HCT116 (cell line): ENCODE data around the gene OFD1. TPM values are rescaled to one million over a fixed set of nuclear protein-coding genes. Genes with fewer than 3 reads are reported as not detected.

ENCODE experiments used
- ATAC-seq: fragments of 200-7000 bp; cut with Tn5 transposase; 2 replicates; pipeline ENCODE4 v1.9.1; 2020; ENCODE audit warnings: mild to moderate bottlenecking, moderate library complexity
- BruUV-seq: library from RNA; stranded (reverse); fragments of 400-500 nt; replicated peaks from 2 replicates; lab custom pipeline; 2021; lab: Mats Ljungman, UMichigan
- CTCF ChIA-PET: fragments of 300-600 bp; sonication (Branson Sonifier 250); formaldehyde crosslinking; loops from one replicate; lab custom pipeline; 2021; ENCODE audit warnings: antibody characterized with exemption; lab: Charles Lee
- POLR2A ChIA-PET: fragments of 300-600, 350-600 bp; sonication (Branson Sonifier 250); formaldehyde crosslinking; loops from one replicate; lab custom pipeline; 2021; ENCODE audit warnings: antibody characterized with exemption; lab: Charles Lee
- RAD21 ChIA-PET, 2 experiments: fragments of 300-600 bp; sonication (Branson Sonifier 250); formaldehyde crosslinking; loops; one replicate each; lab custom pipeline; 2023; ENCODE audit warnings: low total read pairs in 2 of 2; ENCODE audit not compliant: uncharacterized antibody in 2 of 2, unreplicated experiment in 2 of 2, low non-redundant PET in 1 of 2; lab: Charles Lee
- DNase-seq: peaks from one replicate; pipeline ENCODE4 v3.0.0-alpha.2; 2010; ENCODE audit warnings: low read depth, low spot score
- H2AFZ ChIP-seq: fragments of 200-600 bp; shearing (Covaris generic), sonication (generic); 2 replicates; pipeline ENCODE4 v1.6.1; 2017; ENCODE audit warnings: low read depth, mixed run types, mixed read lengths, antibody characterized with exemption, low read length; ENCODE audit not compliant: poor library complexity, severe bottlenecking
- H3K27ac ChIP-seq: 2 replicates; pipeline ENCODE4 v1.5.1; 2012; ENCODE audit warnings: low read depth, low read length
- H3K27me3 ChIP-seq: fragments of 200-600 bp; sonication (generic); 2 replicates; pipeline ENCODE4 v1.6.1; 2016; ENCODE audit warnings: mixed run types, low read length, mixed read lengths; ENCODE audit not compliant: insufficient read depth
- H3K36me3 ChIP-seq, 2 experiments: fragments of 200-500 bp in 1 of 2; fragments of 200-600 bp in 1 of 2; sonication (Bioruptor generic) in 1 of 2; sonication (generic) in 1 of 2; 2 replicates each; pipeline versions ENCODE4 v1.5.1 to v1.6.1; 2014 to 2016; ENCODE audit warnings: low read length in 2 of 2, inconsistent platforms in 1 of 2, mixed read lengths in 1 of 2, mixed run types in 1 of 2; ENCODE audit not compliant: insufficient read depth in 2 of 2, control insufficient read depth in 1 of 2
- H3K4me1 ChIP-seq, 2 experiments: fragments of 200-600 bp in 1 of 2; sonication (generic) in 1 of 2; 2 replicates each; pipeline versions ENCODE4 v1.5.1 to v1.6.1; 2012 to 2017; ENCODE audit warnings: low read length in 2 of 2, inconsistent platforms in 1 of 2, mild to moderate bottlenecking in 1 of 2, mixed read lengths in 1 of 2, mixed run types in 1 of 2, moderate library complexity in 1 of 2; ENCODE audit not compliant: insufficient read depth in 2 of 2, control insufficient read depth in 1 of 2
- H3K4me2 ChIP-seq: fragments of 200-600 bp; sonication (generic); 2 replicates; pipeline ENCODE4 v1.6.1; 2017; ENCODE audit warnings: mixed run types, low read length, mixed read lengths
- H3K4me3 ChIP-seq, 2 experiments: fragments of 200-600 bp in 1 of 2; sonication (generic) in 1 of 2; replicated peaks in 1 of 2; 2 replicates each; pipeline ENCODE4 v1.5.1; 2011 to 2016; ENCODE audit warnings: low read length in 2 of 2, control low read depth in 1 of 2, low read depth in 1 of 2, mild to moderate bottlenecking in 1 of 2, mixed read lengths in 1 of 2, mixed run types in 1 of 2
- H3K79me2 ChIP-seq: fragments of 200-600 bp; sonication (generic); 2 replicates; pipeline ENCODE4 v1.6.1; 2017; ENCODE audit warnings: mild to moderate bottlenecking, mixed run types, low read length, moderate library complexity, mixed read lengths; ENCODE audit not compliant: insufficient read depth
- H3K9ac ChIP-seq: fragments of 200-600 bp; sonication (generic); 2 replicates; pipeline ENCODE4 v1.6.1; 2016; ENCODE audit warnings: low read length, mixed read lengths
- H3K9me2 ChIP-seq: fragments of 200-600 bp; sonication (generic), shearing (Covaris generic); 2 replicates; pipeline ENCODE4 v1.6.1; 2017; ENCODE audit warnings: mixed run types, mild to moderate bottlenecking, moderate library complexity; ENCODE audit not compliant: insufficient read depth
- H3K9me3 ChIP-seq, 2 experiments: fragments of 200-500 bp in 1 of 2; fragments of 200-600 bp in 1 of 2; sonication (Bioruptor generic) in 1 of 2; sonication (generic) in 1 of 2; 2 replicates each; pipeline ENCODE4 v1.6.1; 2014 to 2017; ENCODE audit warnings: low read length in 2 of 2, mixed read lengths in 2 of 2, inconsistent platforms in 1 of 2, low read depth in 1 of 2, mild to moderate bottlenecking in 1 of 2, mixed run types in 1 of 2, moderate library complexity in 1 of 2; ENCODE audit not compliant: control insufficient read depth in 1 of 2, insufficient read depth in 1 of 2
- H4K20me1 ChIP-seq: fragments of 200-600 bp; sonication (generic), shearing (Covaris generic); 2 replicates; pipeline ENCODE4 v1.6.1; 2017; ENCODE audit warnings: mixed run types, mild to moderate bottlenecking, moderate library complexity; ENCODE audit not compliant: insufficient read depth
- ATF3 ChIP-seq: IDR thresholded peaks from 2 replicates; pipeline ENCODE4 v1.6.1; 2012
- CBX3 ChIP-seq: IDR thresholded peaks from 2 replicates; pipeline ENCODE4 v1.6.1; 2012; ENCODE audit warnings: low read depth
- CEBPB ChIP-seq: IDR thresholded peaks from 2 replicates; pipeline ENCODE4 v1.6.1; 2012; ENCODE audit warnings: low read depth
- CTCF ChIP-seq, 3 experiments: fragments of 200-600 bp in 1 of 3; sonication (generic) in 1 of 3; IDR thresholded peaks in 2 of 3; conservative IDR thresholded peaks in 1 of 3; 2 replicates each; pipeline ENCODE4 v1.5.1; 2012 to 2017; ENCODE audit warnings: low read depth in 2 of 3, low read length in 2 of 3, antibody characterized with exemption in 1 of 3, borderline replicate concordance in 1 of 3, control low read depth in 1 of 3, mild to moderate bottlenecking in 1 of 3, mixed read lengths in 1 of 3, mixed run types in 1 of 3, moderate library complexity in 1 of 3; ENCODE audit not compliant: insufficient read depth in 1 of 3
- EGR1 ChIP-seq: IDR thresholded peaks from 2 replicates; pipeline ENCODE4 v1.6.1; 2012; ENCODE audit warnings: low read depth
- ELF1 ChIP-seq: IDR thresholded peaks from 2 replicates; pipeline ENCODE4 v1.6.1; 2012; ENCODE audit warnings: low read depth, borderline replicate concordance
- EZH2 ChIP-seq: fragments of 200-600 bp; sonication (generic); IDR thresholded peaks from 2 replicates; pipeline ENCODE4 v1.6.1; 2017; ENCODE audit warnings: antibody characterized with exemption, mixed run types
- EZH2phosphoT487 ChIP-seq: fragments of 200-600 bp; IDR thresholded peaks from 2 replicates; pipeline ENCODE4 v1.6.1; 2018; ENCODE audit warnings: antibody characterized with exemption, borderline replicate concordance
- FOSL1 ChIP-seq: IDR thresholded peaks from 2 replicates; pipeline ENCODE4 v1.6.1; 2012; ENCODE audit warnings: low read depth
- MAX ChIP-seq: IDR thresholded peaks from 2 replicates; pipeline ENCODE4 v1.6.1; 2012
- POLR2A ChIP-seq: IDR thresholded peaks from 2 replicates; pipeline ENCODE4 v1.7.0; 2011; ENCODE audit warnings: borderline replicate concordance; ENCODE audit not compliant: insufficient read depth, insufficient read length; ENCODE audit errors: extremely low read depth
- POLR2AphosphoS5 ChIP-seq: IDR thresholded peaks from 2 replicates; pipeline ENCODE4 v1.6.1; 2011; ENCODE audit warnings: mild to moderate bottlenecking, low read depth, low read length, moderate library complexity
- RAD21 ChIP-seq: IDR thresholded peaks from 2 replicates; pipeline ENCODE4 v1.6.1; 2012; ENCODE audit warnings: low read depth, mild to moderate bottlenecking
- REST ChIP-seq: IDR thresholded peaks from 2 replicates; pipeline ENCODE4 v1.6.1; 2012; ENCODE audit warnings: low read depth
- SP1 ChIP-seq: IDR thresholded peaks from 2 replicates; pipeline ENCODE4 v1.6.1; 2012; ENCODE audit warnings: low read depth
- TCF7L2 ChIP-seq: IDR thresholded peaks from 2 replicates; pipeline ENCODE4 v1.7.0; 2011; ENCODE audit warnings: borderline replicate concordance, inconsistent platforms; ENCODE audit not compliant: insufficient read depth, insufficient read length; ENCODE audit errors: extremely low read depth
- YY1 ChIP-seq: IDR thresholded peaks from 2 replicates; pipeline ENCODE4 v1.6.1; 2011; ENCODE audit warnings: low read length, low read depth, moderate library complexity, mild to moderate bottlenecking; ENCODE audit not compliant: insufficient replicate concordance; ENCODE audit errors: extremely low read depth
- ZBTB33 ChIP-seq: IDR thresholded peaks from 2 replicates; pipeline ENCODE4 v1.6.1; 2011; ENCODE audit warnings: mild to moderate bottlenecking, low read length, moderate library complexity; ENCODE audit not compliant: insufficient replicate concordance; ENCODE audit errors: extremely low read depth
- ZFX ChIP-seq: fragments of 450-650 bp; IDR thresholded peaks from 2 replicates; pipeline ENCODE4 v1.6.1; 2017
- intact Hi-C: fragments of 100-400 bp; cut with micrococcal nuclease; formaldehyde crosslinking; loops from 2 replicates; pipeline ENCODE4 v1.10.0; 2022
- total RNA-seq: library from RNA; stranded (reverse); gene quantifications from one replicate; pipeline ENCODE4 v1.2.1, GENCODE V29; 2021; ENCODE audit not compliant: unreplicated experiment

Gene OFD1
- total RNA-seq, 1 experiment from 2014 or later, result 18.0 TPM

- Histone ChIP-seq H4K20me1 (0 out of 2 replicates have a peak, but pooled peaks cover 4% of the 10 kb centered on the region), H2AFZ (no peak overlapping the region), H3K9ac (no peak overlapping the region), H3K9me2 (no peaks in the 10 kb centered on the region), H3K4me2 (peak overlapping the region; percentile 87), H3K36me3 (no peaks in the 10 kb centered on the region), H3K9me3 (no peaks in the 10 kb centered on the region), H3K27me3 (no peaks in the 10 kb centered on the region), H3K4me3 (no peak overlapping the region), H3K27ac (no peak overlapping the region), H3K4me1 (peaks cover 40 to 53% of the 10 kb centered on the region in 2 experiments), H3K79me2 (peaks cover 98% of the 10 kb centered on the region)
- ChIA-PET CTCF (no interaction called here), RAD21 (no interaction called here), POLR2A (no interaction called here)
- no peak for DNase-seq
- ATAC-seq, result no peak
- BruUV-seq, result no TSS peak
- no peak for TF ChIP-seq CBX3
- no peak for TF ChIP-seq EGR1
- TF ChIP-seq ZFX, result no peak
- TF ChIP-seq REST, result no peak
- TF ChIP-seq ZBTB33, result no peak
- TF ChIP-seq YY1, result no peak
- TF ChIP-seq TCF7L2, result no peak
- no peak for TF ChIP-seq POLR2AphosphoS5
- no peak for TF ChIP-seq SP1
- no peak for TF ChIP-seq CEBPB
- no peak for TF ChIP-seq FOSL1
- no peak for TF ChIP-seq POLR2A
- TF ChIP-seq EZH2, result no peak
- no peak for TF ChIP-seq ELF1
- no peak for TF ChIP-seq EZH2phosphoT487
- no peak for TF ChIP-seq ATF3
- TF ChIP-seq CTCF (IDR thresholded peaks at IDR 0.05 in 2 of 3, conservative IDR thresholded peaks at IDR 0.05 in 1 of 3; ENCODE audit: borderline replicate concordance in 1 of 3, insufficient read depth in 1 of 3, low read depth in 2 of 3, low read length in 2 of 3), result no peak
- TF ChIP-seq MAX, result no peak
- TF ChIP-seq RAD21, result no peak
- intact Hi-C loops, result loop anchor here (5.0 kb wide), 1 partner anchor 38 kb away; the partner anchor contains the start of genes OFD1 and TRAPPC2
These were observed 40.2 kb upstream of the OFD1 start for GRCh38 chrX:13694359-13694758.
